Tibial artery (tissue), 4 donors: ENCODE results near the gene MCC.
"Not testable (repeated sequence)": the region's sequence is repeated elsewhere in the genome, so short reads cannot be mapped to it uniquely, and the experiment has no call there.

Source experiments
- DNase-seq, 2 donors: peaks; one replicate each; pipeline ENCODE4 v3.0.0-alpha.2; 2019
- H3K27ac ChIP-seq, 2 donors: fragments of 200-600 bp; sonication (generic) in 1 of 2; 1 replicate in 1 of 2; 2 replicates in 1 of 2; pipeline ENCODE4 v1.5.1; 2018 to 2019; ENCODE audit warnings: mild to moderate bottlenecking in 1 of 2
- H3K27me3 ChIP-seq, 2 donors: fragments of 200-600 bp; sonication (generic) in 1 of 2; one replicate each; pipeline versions ENCODE4 v1.5.1 to v1.6.0; 2016 to 2019
- H3K36me3 ChIP-seq, 3 donors: fragments of 200-600 bp; sonication (generic) in 2 of 3; one replicate each; pipeline ENCODE4 v1.5.1; 2016 to 2019; ENCODE audit warnings: mild to moderate bottlenecking in 2 of 3
- H3K4me1 ChIP-seq, 4 donors: fragments of 200-600 bp; sonication (generic) in 2 of 4; 1 replicate in 3 of 4; 2 replicates in 1 of 4; pipeline ENCODE4 v1.5.1; 2016 to 2019
- H3K4me3 ChIP-seq, 2 donors: fragments of 200-600 bp; sonication (generic) in 1 of 2; 1 replicate in 1 of 2; 2 replicates in 1 of 2; pipeline ENCODE4 v1.5.1; 2018 to 2019; ENCODE audit warnings: mild to moderate bottlenecking in 2 of 2
- H3K9me3 ChIP-seq, 3 donors: fragments of 200-600 bp; sonication (generic) in 1 of 3; one replicate each; pipeline ENCODE4 v1.5.1; 2016 to 2019
- CTCF ChIP-seq, 2 experiments: fragments of 200-600 bp in 1 of 2; fragments of 450-650 bp in 1 of 2; IDR thresholded peaks; one replicate each; pipeline ENCODE4 v1.5.1; 2017 to 2019; ENCODE audit warnings: antibody characterized with exemption in 2 of 2, mild to moderate bottlenecking in 1 of 2, moderate library complexity in 1 of 2
- intact Hi-C: fragments of 100-400 bp; cut with DNase I; formaldehyde crosslinking; loops from one replicate; pipeline ENCODE4 v1.15.0; 2023; ENCODE audit warnings: low total_unique reads

MCC gene

GRCh38 chr5:113478691-113479090 lies 9.6 kb downstream of the MCC start:
- Histone ChIP-seq H3K36me3 (no peaks in the 10 kb centered on the region), H3K27ac (no peak overlapping the region), H3K9me3 (no peaks in the 10 kb centered on the region), H3K27me3 (no peaks in the 10 kb centered on the region), H3K4me1 (no peaks in the 10 kb centered on the region), H3K4me3 (no peak overlapping the region)
- intact Hi-C loops, result no loop called here
- no peak for DNase-seq
- no peak for TF ChIP-seq CTCF (IDR thresholded peaks at IDR 0.05)

- no peaks in the 10 kb centered on the region for H3K9me3 ChIP-seq
- H3K4me1 ChIP-seq, result no peaks in the 10 kb centered on the region
- intact Hi-C loops, result no loop called here
- no peak overlapping the region for H3K4me3 ChIP-seq
- H3K27me3 ChIP-seq, result no peaks in the 10 kb centered on the region
- no peak for DNase-seq
- no peak overlapping the region for H3K27ac ChIP-seq
- no peaks in the 10 kb centered on the region for H3K36me3 ChIP-seq
- no peak for TF ChIP-seq CTCF (IDR thresholded peaks at IDR 0.05)
Measured at GRCh38 chr5:113474100-113474728, 14.0 kb downstream of the MCC start.

- no peak for DNase-seq
- H3K27me3 ChIP-seq, result no peaks in the 10 kb centered on the region
- no peaks in the 10 kb centered on the region for H3K36me3 ChIP-seq
- H3K4me3 ChIP-seq, result no peak overlapping the region
- TF ChIP-seq CTCF (IDR thresholded peaks at IDR 0.05), result no peak
- H3K4me1 ChIP-seq, result no peaks in the 10 kb centered on the region
- no peaks in the 10 kb centered on the region for H3K9me3 ChIP-seq
- intact Hi-C loops, result no loop called here
- no peak overlapping the region for H3K27ac ChIP-seq
Measured at GRCh38 chr5:113463032-113463431, 25.2 kb downstream of the MCC start.

- intact Hi-C loops, result not testable (repeated sequence)
Measured at GRCh38 chr5:113457106-113457505, 31.1 kb downstream of the MCC start.

GRCh38 chr5:113452941-113453340 lies 35.3 kb downstream of the MCC start:
- no peak for DNase-seq
- intact Hi-C loops, result no loop called here
- H3K4me1 ChIP-seq, result no peaks in the 10 kb centered on the region
- H3K27me3 ChIP-seq, result no peaks in the 10 kb centered on the region
- TF ChIP-seq CTCF (IDR thresholded peaks at IDR 0.05), result no peak
- H3K9me3 ChIP-seq, result no peaks in the 10 kb centered on the region
- no peaks in the 10 kb centered on the region for H3K36me3 ChIP-seq
- no peak overlapping the region for H3K27ac ChIP-seq
- no peak overlapping the region for H3K4me3 ChIP-seq

More at GRCh38 chr5:113457106-113457505, 31.1 kb downstream of the MCC start:
- H3K4me1 ChIP-seq, DNase-seq, H3K36me3 ChIP-seq, H3K4me3 ChIP-seq, H3K9me3 ChIP-seq, H3K27ac ChIP-seq, H3K27me3 ChIP-seq: not testable (repeated sequence)

GRCh38 chr5:113451797-113452196 lies 36.5 kb downstream of the MCC start:
- intact Hi-C loops, result no loop called here
- Histone ChIP-seq H3K9me3 (no peaks in the 10 kb centered on the region), H3K27ac (no peak overlapping the region), H3K4me1 (no peaks in the 10 kb centered on the region), H3K36me3 (no peaks in the 10 kb centered on the region), H3K27me3 (no peaks in the 10 kb centered on the region), H3K4me3 (no peak overlapping the region)
- DNase-seq, result no peak
- no peak for TF ChIP-seq CTCF (IDR thresholded peaks at IDR 0.05)
